ENCODE measurements around the gene NAA15.

DNA sequence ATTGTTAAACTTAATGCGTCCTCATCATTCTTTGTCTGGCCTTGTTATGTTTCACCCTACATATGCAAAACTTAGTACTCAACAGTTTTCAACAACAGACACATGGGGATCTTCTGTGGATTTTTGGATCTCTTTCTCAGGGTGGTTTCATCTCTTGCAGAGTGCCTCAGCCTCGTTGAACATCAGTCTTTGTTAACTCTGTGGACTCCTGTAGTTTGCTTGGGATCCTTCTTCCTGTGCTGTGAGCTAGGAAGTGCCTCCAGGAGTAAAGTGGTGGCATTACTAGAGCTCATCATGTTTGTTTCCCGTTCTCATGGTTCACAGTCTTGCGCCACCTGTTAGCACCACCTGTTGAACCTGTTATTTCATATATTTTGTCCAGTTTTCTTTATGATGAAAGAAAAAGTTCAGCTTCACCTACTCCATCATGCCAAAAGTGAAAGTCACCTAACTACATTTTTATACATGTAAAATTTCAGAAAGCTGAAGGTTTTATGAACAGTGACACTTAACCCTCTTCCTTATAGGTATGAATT, 28.4 kb downstream of the NAA15 start:
- no peak for TF ChIP-seq POLR2A (IDR thresholded peaks at IDR 0.05)
- TF ChIP-seq, protein P1, sequence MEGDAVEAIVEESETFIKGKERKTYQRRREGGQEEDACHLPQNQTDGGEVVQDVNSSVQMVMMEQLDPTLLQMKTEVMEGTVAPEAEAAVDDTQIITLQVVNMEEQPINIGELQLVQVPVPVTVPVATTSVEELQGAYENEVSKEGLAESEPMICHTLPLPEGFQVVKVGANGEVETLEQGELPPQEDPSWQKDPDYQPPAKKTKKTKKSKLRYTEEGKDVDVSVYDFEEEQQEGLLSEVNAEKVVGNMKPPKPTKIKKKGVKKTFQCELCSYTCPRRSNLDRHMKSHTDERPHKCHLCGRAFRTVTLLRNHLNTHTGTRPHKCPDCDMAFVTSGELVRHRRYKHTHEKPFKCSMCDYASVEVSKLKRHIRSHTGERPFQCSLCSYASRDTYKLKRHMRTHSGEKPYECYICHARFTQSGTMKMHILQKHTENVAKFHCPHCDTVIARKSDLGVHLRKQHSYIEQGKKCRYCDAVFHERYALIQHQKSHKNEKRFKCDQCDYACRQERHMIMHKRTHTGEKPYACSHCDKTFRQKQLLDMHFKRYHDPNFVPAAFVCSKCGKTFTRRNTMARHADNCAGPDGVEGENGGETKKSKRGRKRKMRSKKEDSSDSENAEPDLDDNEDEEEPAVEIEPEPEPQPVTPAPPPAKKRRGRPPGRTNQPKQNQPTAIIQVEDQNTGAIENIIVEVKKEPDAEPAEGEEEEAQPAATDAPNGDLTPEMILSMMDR (IDR thresholded peaks at IDR 0.05) = no peak
